Neural cell (in vitro differentiated cells): Measurements from ENCODE around the gene ATOSB. TPM values are rescaled to one million over a fixed set of nuclear protein-coding genes. Genes with fewer than 3 reads are reported as not detected.

Experiments
- H2AFZ ChIP-seq: fragments of 200-600, 300-800 bp; sonication (generic), shearing (Covaris generic); 2 replicates; pipeline ENCODE4 v1.6.0; 2014; ENCODE audit warnings: low read depth, mild to moderate bottlenecking, antibody characterized with exemption, low read length, moderate library complexity
- H3F3A ChIP-seq: fragments of 200-600 bp; shearing (Covaris generic); 2 replicates; pipeline ENCODE4 v1.6.1; 2016; ENCODE audit warnings: mild to moderate bottlenecking, moderate library complexity, mixed read lengths, antibody characterized with exemption, low read length; ENCODE audit not compliant: insufficient read depth, poor library complexity, severe bottlenecking
- H3K27ac ChIP-seq: fragments of 200-600, 300-800 bp; sonication (generic), shearing (Covaris generic); 2 replicates; pipeline ENCODE4 v1.5.1; 2014; ENCODE audit warnings: mild to moderate bottlenecking, low read length, moderate library complexity
- H3K27me3 ChIP-seq: fragments of 300-800, 200-600 bp; sonication (generic), shearing (Covaris generic); 2 replicates; pipeline ENCODE4 v1.6.0; 2014; ENCODE audit warnings: mild to moderate bottlenecking, low read depth, low read length, moderate library complexity; ENCODE audit not compliant: insufficient read depth
- H3K36me3 ChIP-seq: fragments of 300-800, 200-600 bp; sonication (generic), shearing (Covaris generic); 2 replicates; pipeline ENCODE4 v1.5.1; 2014; ENCODE audit warnings: mild to moderate bottlenecking, antibody characterized with exemption, low read length, moderate library complexity; ENCODE audit not compliant: insufficient read depth
- H3K4me2 ChIP-seq: fragments of 300-800, 200-600 bp; sonication (generic), shearing (Covaris generic); 2 replicates; pipeline ENCODE4 v1.6.0; 2014; ENCODE audit warnings: mild to moderate bottlenecking, low read length
- H3K4me3 ChIP-seq: fragments of 300-800, 200-600 bp; sonication (generic), shearing (Covaris generic); 2 replicates; pipeline ENCODE4 v1.5.1; 2014; ENCODE audit warnings: mild to moderate bottlenecking, low read length, moderate library complexity
- H3K79me2 ChIP-seq: fragments of 200-600 bp; shearing (Covaris generic); replicated peaks from 2 replicates; pipeline ENCODE4 v1.6.0; 2014; ENCODE audit warnings: mild to moderate bottlenecking, low read length, moderate library complexity; ENCODE audit not compliant: insufficient read depth
- H3K9ac ChIP-seq: fragments of 300-800, 200-600 bp; sonication (generic), shearing (Covaris generic); 2 replicates; pipeline ENCODE4 v1.6.1; 2016; ENCODE audit warnings: mild to moderate bottlenecking, low read length, mixed read lengths
- H3K9me2 ChIP-seq: fragments of 200-600 bp; shearing (Covaris generic); 2 replicates; pipeline ENCODE4 v1.6.1; 2016; ENCODE audit warnings: mild to moderate bottlenecking, low read length, mixed read lengths; ENCODE audit not compliant: insufficient read depth
- H3K9me3 ChIP-seq: fragments of 200-600, 300-800 bp; sonication (generic), shearing (Covaris generic); 2 replicates; pipeline ENCODE4 v1.6.1; 2016; ENCODE audit warnings: mild to moderate bottlenecking, mixed run types, low read length, moderate library complexity, mixed read lengths
- H4K20me1 ChIP-seq: fragments of 200-600 bp; shearing (Covaris generic); 2 replicates; pipeline ENCODE4 v1.6.1; 2016; ENCODE audit warnings: mild to moderate bottlenecking, mixed run types; ENCODE audit not compliant: insufficient read depth
- CTCF ChIP-seq: fragments of 450-650 bp; IDR thresholded peaks from 2 replicates; pipeline ENCODE4 v1.5.1; 2014; ENCODE audit warnings: antibody characterized with exemption, mild to moderate bottlenecking, moderate library complexity; ENCODE audit not compliant: poor library complexity, severe bottlenecking
- EP300 ChIP-seq: fragments of 450-650 bp; conservative IDR thresholded peaks from 2 replicates; pipeline ENCODE4 v1.6.1; 2014; ENCODE audit warnings: antibody characterized with exemption, mild to moderate bottlenecking, moderate library complexity; ENCODE audit not compliant: poor library complexity, severe bottlenecking
- EZH2 ChIP-seq: fragments of 200-600, 300-800 bp; shearing (Covaris generic), sonication (generic); IDR thresholded peaks from 2 replicates; pipeline ENCODE4 v1.6.1; 2014; ENCODE audit warnings: antibody characterized with exemption, low read length, borderline replicate concordance, mild to moderate bottlenecking; ENCODE audit not compliant: insufficient read depth, poor library complexity, severe bottlenecking
- MXI1 ChIP-seq: fragments of 450-650 bp; conservative IDR thresholded peaks from 2 replicates; pipeline ENCODE4 v1.6.1; 2014; ENCODE audit warnings: antibody characterized with exemption, mild to moderate bottlenecking; ENCODE audit not compliant: poor library complexity, severe bottlenecking
- POLR2AphosphoS5 ChIP-seq: IDR thresholded peaks from 2 replicates; pipeline ENCODE4 v1.6.1; 2012
- RAD21 ChIP-seq: fragments of 450-650 bp; conservative IDR thresholded peaks from 2 replicates; pipeline ENCODE4 v1.6.1; 2014; ENCODE audit warnings: antibody characterized with exemption, mild to moderate bottlenecking, moderate library complexity
- REST ChIP-seq: IDR thresholded peaks from 2 replicates; pipeline ENCODE4 v1.6.1; 2012; ENCODE audit warnings: borderline replicate concordance
- SMC3 ChIP-seq: fragments of 450-650 bp; conservative IDR thresholded peaks from 2 replicates; pipeline ENCODE4 v1.6.1; 2014; ENCODE audit warnings: antibody characterized with exemption, mild to moderate bottlenecking, moderate library complexity; ENCODE audit not compliant: poor library complexity
- TAF1 ChIP-seq: IDR thresholded peaks from 2 replicates; pipeline ENCODE4 v1.6.1; 2012; ENCODE audit warnings: low read depth
- polyA minus RNA-seq: library from RNA; depleted of rRNA, polyadenylated mRNA; stranded (reverse); fragments of >200 nt; gene quantifications from 2 replicates; pipeline ENCODE4 v1.2.3, GENCODE V29; 2014
- polyA plus RNA-seq: library from polyadenylated mRNA; depleted of rRNA; stranded (reverse); fragments of >200 nt; gene quantifications from 2 replicates; pipeline ENCODE4 v1.2.3, GENCODE V29; 2014

The ATOSB gene
- polyA plus RNA-seq (28.9 and 34.1 TPM in 2 replicates), polyA minus RNA-seq (21.2 and 23.7 TPM in 2 replicates)

- Histone ChIP-seq H3K9me2 (no peaks in the 10 kb centered on the region), H4K20me1 (no peaks in the 10 kb centered on the region), H2AFZ (peak within 1 kb of the TSS; percentile 61), H3K27ac (peak within 1 kb of the TSS; percentile 95), H3K4me3 (peak within 1 kb of the TSS; percentile 88), H3K79me2 (peaks cover 20% of the 10 kb centered on the region), H3K9me3 (no peaks in the 10 kb centered on the region), H3K9ac (peak within 1 kb of the TSS; percentile 85), H3F3A (peaks cover 6% of the 10 kb centered on the region), H3K27me3 (no peaks in the 10 kb centered on the region), H3K36me3 (no peaks in the 10 kb centered on the region), H3K4me2 (peak within 1 kb of the TSS; percentile 98)
- TF ChIP-seq CTCF: no peak
- peak; percentile 51 for TF ChIP-seq REST
- TF ChIP-seq EP300: no peak
- peak; percentile 55 for TF ChIP-seq TAF1
- TF ChIP-seq SMC3: no peak
- peak; percentile 75 for TF ChIP-seq POLR2AphosphoS5
- peak; percentile 79 for TF ChIP-seq MXI1
Observed at GRCh38 chr9:35115680-35116538, at the start of gene ATOSB. ATOSB (minus strand) TSS chr9:35115862; CDS start chr9:35108274, 7,588 bp downstream.

GRCh38 chr9:35164711-35165110 lies 49.0 kb upstream of the ATOSB start:
- Histone ChIP-seq H3K9me3 (no peaks in the 10 kb centered on the region), H3K4me2 (no peak overlapping the region), H3K36me3 (no peaks in the 10 kb centered on the region), H3K27me3 (no peaks in the 10 kb centered on the region), H3K79me2 (peaks cover 29% of the 10 kb centered on the region), H3K9me2 (no peaks in the 10 kb centered on the region), H3K4me3 (no peak overlapping the region), H3F3A (no peaks in the 10 kb centered on the region), H3K27ac (no peak overlapping the region), H4K20me1 (no peaks in the 10 kb centered on the region), H3K9ac (no peak overlapping the region), H2AFZ (no peak overlapping the region)
- no peak for TF ChIP-seq TAF1
- TF ChIP-seq SMC3: no peak
- TF ChIP-seq EZH2: no peak
- TF ChIP-seq REST: no peak
- TF ChIP-seq RAD21: no peak
- no peak for TF ChIP-seq POLR2AphosphoS5
- no peak for TF ChIP-seq MXI1
- TF ChIP-seq EP300: no peak
- TF ChIP-seq CTCF: no peak
